ENCODE measurements around the gene PGGT1B. TPM values are rescaled to one million over a fixed set of nuclear protein-coding genes. Genes with fewer than 3 reads are reported as not detected.

PGGT1B gene
- total RNA-seq, 4 donors from 2014 or later: 19.9 to 30.8 (median 20.9) TPM

GRCh38 chr5:115289104-115289503, 26.4 kb upstream of the PGGT1B start:
- 88 to 95% methylated on average over 4 of the region's 4 CpGs for WGBS, 2 donors
- DNase-seq: no peak
- no peak overlapping the region for H3K27ac ChIP-seq
- no peaks in the 10 kb centered on the region for H3K4me1 ChIP-seq
- no peaks in the 10 kb centered on the region for H3K9me3 ChIP-seq
- TF ChIP-seq CTCF (IDR thresholded peaks at IDR 0.05): no peak
- no peak for TF ChIP-seq POLR2A (IDR thresholded peaks at IDR 0.05)
- H3K4me3 ChIP-seq (replicated peaks in 1 of 3): no peak overlapping the region
- intact Hi-C loops (cut with DNase I): no loop called here
- no peaks in the 10 kb centered on the region for H3K27me3 ChIP-seq
- no peaks in the 10 kb centered on the region for H3K36me3 ChIP-seq

DNA sequence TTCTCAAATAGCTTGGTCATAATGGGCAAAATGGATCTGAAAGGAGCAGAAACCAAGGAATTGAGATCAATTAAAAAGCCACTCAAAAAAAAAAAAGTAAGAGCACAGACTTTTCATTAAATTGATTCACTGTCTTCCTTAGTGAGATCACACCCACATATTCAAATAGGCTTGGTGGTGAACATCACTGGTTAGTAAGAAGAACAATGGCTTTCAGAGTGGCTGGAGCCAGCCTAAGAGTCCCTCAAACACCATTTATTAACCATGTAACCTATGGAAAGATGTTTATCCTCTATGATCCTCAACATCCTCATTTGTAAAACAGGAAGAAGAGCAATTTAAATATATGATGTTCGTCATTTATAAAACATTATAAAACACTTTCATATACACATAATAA, 21.3 kb upstream of the PGGT1B start:
- TF ChIP-seq CTCF (IDR thresholded peaks at IDR 0.05): no peak
- no peak for TF ChIP-seq POLR2A (IDR thresholded peaks at IDR 0.05)
- no peak overlapping the region for H3K4me3 ChIP-seq (replicated peaks in 1 of 3)
- H3K4me1 ChIP-seq: no peaks in the 10 kb centered on the region
- intact Hi-C loops (cut with DNase I): no loop called here
- no peak for DNase-seq
- H3K27me3 ChIP-seq: no peaks in the 10 kb centered on the region
- WGBS, 2 donors: 95% methylated on average over 1 of the region's 1 CpG
- H3K36me3 ChIP-seq: no peaks in the 10 kb centered on the region
- no peak overlapping the region for H3K27ac ChIP-seq
- H3K9me3 ChIP-seq: no peaks in the 10 kb centered on the region

GRCh38 chr5:115282131-115282530, 19.5 kb upstream of the PGGT1B start:
- Histone ChIP-seq H3K36me3 (no peaks in the 10 kb centered on the region), H3K27me3 (no peaks in the 10 kb centered on the region), H3K4me1 (no peaks in the 10 kb centered on the region), H3K9me3 (no peaks in the 10 kb centered on the region), H3K27ac (no peak overlapping the region), H3K4me3 (replicated peaks in 1 of 3) (no peak overlapping the region)
- TF ChIP-seq CTCF (IDR thresholded peaks at IDR 0.05) (no peak), POLR2A (IDR thresholded peaks at IDR 0.05) (no peak)
- intact Hi-C loops (cut with DNase I): no loop called here
- WGBS, 2 donors: 38 to 88% methylated on average over 1 of the region's 1 CpG
- no peak for DNase-seq

- Histone ChIP-seq H3K4me1 (no peaks in the 10 kb centered on the region), H3K27ac (no peak overlapping the region), H3K36me3 (no peaks in the 10 kb centered on the region), H3K9me3 (no peaks in the 10 kb centered on the region), H3K27me3 (no peaks in the 10 kb centered on the region), H3K4me3 (replicated peaks in 1 of 3) (no peak overlapping the region)
- TF ChIP-seq CTCF (IDR thresholded peaks at IDR 0.05) (no peak), POLR2A (IDR thresholded peaks at IDR 0.05) (no peak)
- WGBS, 2 donors: 91 to 94% methylated on average over 3 of the region's 3 CpGs
- intact Hi-C loops (cut with DNase I): no loop called here
- no peak for DNase-seq
Observed at GRCh38 chr5:115274584-115274983, 11.9 kb upstream of the PGGT1B start.

GRCh38 chr5:115272297-115272958, 9.8 kb upstream of the PGGT1B start:
- TF ChIP-seq CTCF (IDR thresholded peaks at IDR 0.05): no peak
- no peak for TF ChIP-seq POLR2A (IDR thresholded peaks at IDR 0.05)
- WGBS, 2 donors: 65 to 87% methylated on average over 3 of the region's 3 CpGs
- Histone ChIP-seq H3K9me3 (no peaks in the 10 kb centered on the region), H3K4me1 (no peaks in the 10 kb centered on the region), H3K27ac (no peak overlapping the region), H3K4me3 (replicated peaks in 1 of 3) (no peak overlapping the region), H3K27me3 (no peaks in the 10 kb centered on the region), H3K36me3 (no peaks in the 10 kb centered on the region)
- no peak for DNase-seq
- intact Hi-C loops (cut with DNase I): no loop called here

All from thyroid gland (tissue), 4 donors.